ENCODE measurements around the gene MRGPRX2.

DNA sequence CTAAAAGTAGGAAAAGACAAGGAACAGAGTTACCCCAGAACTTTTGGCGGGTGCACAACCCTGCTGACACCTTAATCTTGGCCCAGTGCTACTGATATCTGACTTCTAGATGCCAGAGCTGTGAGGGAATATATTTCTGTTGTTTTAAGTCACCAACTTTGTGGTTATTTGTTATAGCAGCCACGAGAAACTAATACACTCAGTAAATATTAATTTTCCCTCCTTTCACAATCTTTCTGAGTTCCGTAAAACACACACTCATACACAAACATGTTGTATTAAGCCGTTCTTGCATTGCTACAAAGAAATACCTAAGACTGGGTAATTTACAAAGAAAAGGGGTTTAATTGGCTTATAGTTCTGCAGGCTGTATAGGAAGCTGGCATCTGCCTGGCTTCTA lies 40.4 kb upstream of the MRGPRX2 start:
- TF ChIP-seq, protein P1, sequence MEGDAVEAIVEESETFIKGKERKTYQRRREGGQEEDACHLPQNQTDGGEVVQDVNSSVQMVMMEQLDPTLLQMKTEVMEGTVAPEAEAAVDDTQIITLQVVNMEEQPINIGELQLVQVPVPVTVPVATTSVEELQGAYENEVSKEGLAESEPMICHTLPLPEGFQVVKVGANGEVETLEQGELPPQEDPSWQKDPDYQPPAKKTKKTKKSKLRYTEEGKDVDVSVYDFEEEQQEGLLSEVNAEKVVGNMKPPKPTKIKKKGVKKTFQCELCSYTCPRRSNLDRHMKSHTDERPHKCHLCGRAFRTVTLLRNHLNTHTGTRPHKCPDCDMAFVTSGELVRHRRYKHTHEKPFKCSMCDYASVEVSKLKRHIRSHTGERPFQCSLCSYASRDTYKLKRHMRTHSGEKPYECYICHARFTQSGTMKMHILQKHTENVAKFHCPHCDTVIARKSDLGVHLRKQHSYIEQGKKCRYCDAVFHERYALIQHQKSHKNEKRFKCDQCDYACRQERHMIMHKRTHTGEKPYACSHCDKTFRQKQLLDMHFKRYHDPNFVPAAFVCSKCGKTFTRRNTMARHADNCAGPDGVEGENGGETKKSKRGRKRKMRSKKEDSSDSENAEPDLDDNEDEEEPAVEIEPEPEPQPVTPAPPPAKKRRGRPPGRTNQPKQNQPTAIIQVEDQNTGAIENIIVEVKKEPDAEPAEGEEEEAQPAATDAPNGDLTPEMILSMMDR (IDR thresholded peaks at IDR 0.05; ENCODE audit: insufficient read depth, low read depth, low read length), result no peak
- no peak for TF ChIP-seq EZH2 (IDR thresholded peaks at IDR 0.05; ENCODE audit: insufficient read depth, low read length)

Measured in astrocyte (in vitro differentiated cells and primary cell).